GM18861 (cell line): Measurements from ENCODE around the gene RAPGEF3.

Source experiments
- ATAC-seq: cut with Tn5 transposase; IDR thresholded peaks from one replicate; pipeline ENCODE4 v1.9.1; 2021; ENCODE audit not compliant: unreplicated experiment

RAPGEF3 gene

GRCh38 chr12:47790676-47791350 is 32.1 kb upstream of the RAPGEF3 start:
- ATAC-seq, result no peak

GRCh38 chr12:47789712-47790489 is 31.2 kb upstream of the RAPGEF3 start:
- ATAC-seq, result no peak

GRCh38 chr12:47789141-47789540 is 30.5 kb upstream of the RAPGEF3 start:
- ATAC-seq, result no peak

GRCh38 chr12:47787596-47788319 is 29.1 kb upstream of the RAPGEF3 start:
- ATAC-seq, result no peak

- ATAC-seq, result no peak
These were observed 28.1 kb upstream of the RAPGEF3 start for GRCh38 chr12:47786662-47787280.

GRCh38 chr12:47785887-47786661 is 27.4 kb upstream of the RAPGEF3 start:
- no peak for ATAC-seq

GRCh38 chr12:47785036-47785886 is 26.6 kb upstream of the RAPGEF3 start:
- ATAC-seq, result no peak

GRCh38 chr12:47783821-47784819 is 25.4 kb upstream of the RAPGEF3 start:
- ATAC-seq, result no peak

- no peak for ATAC-seq
These were observed 24.5 kb upstream of the RAPGEF3 start for GRCh38 chr12:47783024-47783755.

GRCh38 chr12:47782372-47782770 is 23.7 kb upstream of the RAPGEF3 start:
- ATAC-seq, result no peak

GRCh38 chr12:47781479-47782371 is 23.0 kb upstream of the RAPGEF3 start:
- ATAC-seq, result no peak

GRCh38 chr12:47779943-47780504 is 21.3 kb upstream of the RAPGEF3 start:
- ATAC-seq, result no peak

GRCh38 chr12:47779301-47779942 is 20.7 kb upstream of the RAPGEF3 start:
- peak; percentile 67 for ATAC-seq

- no peak for ATAC-seq
These were observed 20.2 kb upstream of the RAPGEF3 start for GRCh38 chr12:47778881-47779280.

- no peak for ATAC-seq
These were observed 19.3 kb upstream of the RAPGEF3 start for GRCh38 chr12:47777741-47778558.
